ENCODE results near the gene PLPP7. TPM values are rescaled to one million over a fixed set of nuclear protein-coding genes. Genes with fewer than 3 reads are reported as not detected.

The PLPP7 gene
- polyA plus RNA-seq, 1 of the 3 experiments (the other 2 are of a cell fraction), result 8.6 TPM

GRCh38 chr9:131320031-131320685 lies 30.6 kb downstream of the PLPP7 start:
- H3K36me3 ChIP-seq (replicated peaks in 1 of 2; ENCODE audit: control insufficient read depth in 1 of 2, insufficient read depth in 2 of 2, low read length in 1 of 2), result no peaks in the 10 kb centered on the region
- WGBS (ENCODE audit: low lambda C conversion rate), result 80% methylated on average over 18 of the region's 19 CpGs
- no peaks in the 10 kb centered on the region for H4K20me1 ChIP-seq (ENCODE audit: insufficient read depth)
- no peaks in the 10 kb centered on the region for H3K9me3 ChIP-seq
- no peaks in the 10 kb centered on the region for H3K27me3 ChIP-seq (ENCODE audit: insufficient read depth)
- POLR2A ChIA-PET, result interaction anchor here (0.6 kb wide), 1 partner anchor 47 kb away, joined by 3 read pairs; no protein-coding TSS in a partner anchor
- H2AFZ ChIP-seq (ENCODE audit: low read depth), result no peak overlapping the region
- H3F3A ChIP-seq (replicated peaks; ENCODE audit: insufficient read depth), result no peaks in the 10 kb centered on the region
- CTCF ChIA-PET, result interaction anchor here (5.0 kb wide), 1 partner anchor 16 kb away, joined by 38 read pairs; no protein-coding TSS in a partner anchor
- H3K4me3 ChIP-seq (ENCODE audit: low read depth in 2 of 2, low read length in 1 of 2), result no peak overlapping the region
- H3K9ac ChIP-seq, result no peak overlapping the region
- no peak overlapping the region for H3K4me2 ChIP-seq
- no peaks in the 10 kb centered on the region for H3K9me2 ChIP-seq
- peaks cover 0 to 9% of the 10 kb centered on the region in 2 experiments; a peak in 1 of 4 replicates for H3K4me1 ChIP-seq (ENCODE audit: control insufficient read depth in 1 of 2, insufficient read depth in 2 of 2, low read depth in 1 of 2, low read length in 1 of 2)
- no peaks in the 10 kb centered on the region for H3K79me2 ChIP-seq (ENCODE audit: insufficient read depth)
- no peak overlapping the region for H3K27ac ChIP-seq (ENCODE audit: low read depth in 2 of 2, low read length in 1 of 2)
- TF ChIP-seq REST (IDR thresholded peaks at IDR 0.05; ENCODE audit: low read depth, low read length), result no peak
- TF ChIP-seq NFIC (IDR thresholded peaks at IDR 0.05; ENCODE audit: borderline replicate concordance), result no peak
- no peak for TF ChIP-seq MAX (IDR thresholded peaks at IDR 0.05; ENCODE audit: low read depth)
- no peak for TF ChIP-seq CTCF (IDR thresholded peaks at IDR 0.05)
- peak; percentile 58 for DNase-seq

GRCh38 chr9:131323629-131324028 lies 34.1 kb downstream of the PLPP7 start:
- Histone ChIP-seq H3K9ac (no peak overlapping the region), H3K36me3 (replicated peaks in 1 of 2; ENCODE audit: control insufficient read depth in 1 of 2, insufficient read depth in 2 of 2, low read length in 1 of 2) (no peaks in the 10 kb centered on the region), H3F3A (replicated peaks; ENCODE audit: insufficient read depth) (no peaks in the 10 kb centered on the region), H2AFZ (ENCODE audit: low read depth) (no peak overlapping the region), H4K20me1 (ENCODE audit: insufficient read depth) (no peaks in the 10 kb centered on the region), H3K27me3 (ENCODE audit: insufficient read depth) (no peaks in the 10 kb centered on the region), H3K4me2 (no peak overlapping the region), H3K79me2 (ENCODE audit: insufficient read depth) (no peaks in the 10 kb centered on the region), H3K9me3 (no peaks in the 10 kb centered on the region), H3K9me2 (no peaks in the 10 kb centered on the region), H3K4me3 (ENCODE audit: low read depth in 2 of 2, low read length in 1 of 2) (no peak overlapping the region), H3K27ac (ENCODE audit: low read depth in 2 of 2, low read length in 1 of 2) (no peak overlapping the region), H3K4me1 (ENCODE audit: control insufficient read depth in 1 of 2, insufficient read depth in 2 of 2, low read depth in 1 of 2, low read length in 1 of 2) (peaks cover 0 to 2% of the 10 kb centered on the region in 2 experiments; a peak in 1 of 4 replicates)
- TF ChIP-seq GABPA (IDR thresholded peaks at IDR 0.05; ENCODE audit: low read depth) (no peak), IRF3 (IDR thresholded peaks at IDR 0.05; ENCODE audit: low read depth, low read length) (no peak), CHD2 (IDR thresholded peaks at IDR 0.05; ENCODE audit: low read length, partially characterized antibody) (no peak), ELF1 (IDR thresholded peaks at IDR 0.05) (no peak)
- WGBS (ENCODE audit: low lambda C conversion rate), result 80% methylated on average over 8 of the region's 8 CpGs
- DNase-seq, result no peak
- CTCF ChIA-PET, result interaction anchor here (0.8 to 6.4 kb wide), 6 partner anchors 11 to 277 kb away, joined by 3 to 43 read pairs (median 4); no protein-coding TSS in a partner anchor
- POLR2A ChIA-PET, result no interaction called here

Data from SK-N-SH (cell line).